ENCODE data around the gene RHOBTB1. TPM values are rescaled to one million over a fixed set of nuclear protein-coding genes. Genes with fewer than 3 reads are reported as not detected.

The RHOBTB1 gene, protein sequence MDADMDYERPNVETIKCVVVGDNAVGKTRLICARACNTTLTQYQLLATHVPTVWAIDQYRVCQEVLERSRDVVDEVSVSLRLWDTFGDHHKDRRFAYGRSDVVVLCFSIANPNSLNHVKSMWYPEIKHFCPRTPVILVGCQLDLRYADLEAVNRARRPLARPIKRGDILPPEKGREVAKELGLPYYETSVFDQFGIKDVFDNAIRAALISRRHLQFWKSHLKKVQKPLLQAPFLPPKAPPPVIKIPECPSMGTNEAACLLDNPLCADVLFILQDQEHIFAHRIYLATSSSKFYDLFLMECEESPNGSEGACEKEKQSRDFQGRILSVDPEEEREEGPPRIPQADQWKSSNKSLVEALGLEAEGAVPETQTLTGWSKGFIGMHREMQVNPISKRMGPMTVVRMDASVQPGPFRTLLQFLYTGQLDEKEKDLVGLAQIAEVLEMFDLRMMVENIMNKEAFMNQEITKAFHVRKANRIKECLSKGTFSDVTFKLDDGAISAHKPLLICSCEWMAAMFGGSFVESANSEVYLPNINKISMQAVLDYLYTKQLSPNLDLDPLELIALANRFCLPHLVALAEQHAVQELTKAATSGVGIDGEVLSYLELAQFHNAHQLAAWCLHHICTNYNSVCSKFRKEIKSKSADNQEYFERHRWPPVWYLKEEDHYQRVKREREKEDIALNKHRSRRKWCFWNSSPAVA
- total RNA-seq, result 14.6 TPM
- 34.5 TPM for polyA plus RNA-seq (ENCODE audit: insufficient read depth, low read depth, low replicate concordance)
- long read RNA-seq, donor 1, full-length matches to known transcripts, result 7 of 7 reads
- long read RNA-seq, donor 1, partial matches to known transcripts, result 0 of 7 reads
- long read RNA-seq, donor 1, other reads (novel, unspliced or antisense), result 0 of 7 reads
- long read RNA-seq, donor 2, full-length matches to known transcripts, result 4 of 4 reads
- long read RNA-seq, donor 2, partial matches to known transcripts, result 0 of 4 reads
- long read RNA-seq, donor 2, other reads (novel, unspliced or antisense), result 0 of 4 reads
- long read RNA-seq, donor 3, full-length matches to known transcripts, result 6 of 6 reads
- long read RNA-seq, donor 3, partial matches to known transcripts, result 0 of 6 reads
- long read RNA-seq, donor 3, other reads (novel, unspliced or antisense), result 0 of 6 reads
- long read RNA-seq, donor 4, full-length matches to known transcripts, result 1 of 1 reads
- long read RNA-seq, donor 4, partial matches to known transcripts, result 0 of 1 reads
- long read RNA-seq, donor 4, other reads (novel, unspliced or antisense), result 0 of 1 reads
- long read RNA-seq, donor 5, result 0 reads
- long read RNA-seq, donor 6, full-length matches to known transcripts, result 2 of 2 reads
- long read RNA-seq, donor 6, partial matches to known transcripts, result 0 of 2 reads
- long read RNA-seq, donor 6, other reads (novel, unspliced or antisense), result 0 of 2 reads
- long read RNA-seq, donor 7, full-length matches to known transcripts, result 8 of 24 reads
- long read RNA-seq, donor 7, partial matches to known transcripts, result 3 of 24 reads
- long read RNA-seq, donor 7, other reads (novel, unspliced or antisense), result 13 of 24 reads
- long read RNA-seq, donor 8, full-length matches to known transcripts, result 4 of 4 reads
- long read RNA-seq, donor 8, partial matches to known transcripts, result 0 of 4 reads
- long read RNA-seq, donor 8, other reads (novel, unspliced or antisense), result 0 of 4 reads
- long read RNA-seq, donor 9, full-length matches to known transcripts, result 2 of 2 reads
- long read RNA-seq, donor 9, partial matches to known transcripts, result 0 of 2 reads
- long read RNA-seq, donor 9, other reads (novel, unspliced or antisense), result 0 of 2 reads
- long read RNA-seq, donor 10, full-length matches to known transcripts, result 5 of 5 reads
- long read RNA-seq, donor 10, partial matches to known transcripts, result 0 of 5 reads
- long read RNA-seq, donor 10, other reads (novel, unspliced or antisense), result 0 of 5 reads

DNA sequence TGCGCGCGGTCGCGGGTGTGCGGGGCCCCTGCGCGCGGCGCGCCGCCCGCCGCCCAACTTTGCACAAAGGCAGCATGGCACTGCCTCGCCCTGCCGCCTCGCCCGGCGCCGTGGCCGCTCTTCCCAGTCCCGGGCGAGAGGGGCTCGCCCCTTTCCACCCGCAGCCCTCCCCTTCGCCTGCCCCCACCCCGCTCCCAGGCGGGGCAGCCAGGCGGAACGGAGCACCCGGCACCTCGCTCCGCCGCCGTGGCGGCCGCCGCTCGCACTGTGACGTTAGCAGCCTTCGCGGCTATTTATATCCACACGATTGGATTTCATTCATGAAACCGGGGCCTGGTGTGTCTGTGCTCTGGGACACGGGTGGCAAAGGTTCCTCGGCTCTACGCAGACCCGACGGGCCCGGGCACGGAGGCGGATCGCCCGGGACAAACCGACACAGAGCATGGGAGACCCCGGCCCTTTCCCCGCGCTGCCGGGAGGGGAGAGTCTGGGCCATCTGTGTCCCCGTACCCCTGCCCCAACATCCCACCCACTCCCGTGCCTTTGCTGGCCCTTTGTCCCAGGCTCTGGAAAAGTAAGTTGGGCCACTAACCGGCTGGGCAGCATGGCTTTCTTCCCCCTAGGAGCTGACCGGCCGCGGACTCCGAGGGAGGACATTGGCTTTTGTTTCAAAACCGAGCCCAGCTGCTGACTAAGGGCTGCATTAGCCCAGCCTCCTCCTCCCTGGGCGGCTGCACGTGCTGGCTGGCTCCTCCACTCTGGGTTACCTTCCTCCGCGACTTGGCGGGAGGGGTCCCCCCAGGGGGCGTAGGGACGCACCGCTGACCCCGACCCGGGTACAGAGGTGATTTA, at the start of gene RHOBTB1:
Gene RHOBTB1 (minus strand): TSS at position 128 of the 852 bp plus-strand sequence. CDS start 32,643 bp downstream, outside the sequence.
- Histone ChIP-seq H3K9me3 (ENCODE audit: control insufficient read depth in 2 of 3, insufficient read depth in 1 of 3, low read length in 3 of 3) (no peaks in the 10 kb centered on the region), H3K4me3 (ENCODE audit: low read length in 3 of 3) (peak within 1 kb of the TSS; percentile 85 to 96 (median 92)), H3K9ac (ENCODE audit: low read length in 3 of 3) (peak within 1 kb of the TSS; percentile 87 to 97 (median 96)), H3K4me1 (ENCODE audit: control insufficient read depth in 2 of 3, insufficient read depth in 2 of 3, low read depth in 1 of 3, low read length in 3 of 3) (peaks cover 0 to 3% (median 3%) of the 10 kb centered on the region in 3 donors), H3K27me3 (ENCODE audit: control insufficient read depth, insufficient read depth, low read length) (no peaks in the 10 kb centered on the region), H3K36me3 (ENCODE audit: control insufficient read depth in 2 of 3, insufficient read depth in 3 of 3, low read length in 3 of 3) (no peaks in the 10 kb centered on the region), H3K27ac (ENCODE audit: low read depth in 2 of 2, low read length in 2 of 2) (peak within 1 kb of the TSS; percentile 90 to 96)
- FAIRE-seq (no peak), DNase-seq (peak; percentile 89 to 94 (median 92))
- intact Hi-C loops (cut with DNase I), result no loop called here
- TF ChIP-seq, protein P1, sequence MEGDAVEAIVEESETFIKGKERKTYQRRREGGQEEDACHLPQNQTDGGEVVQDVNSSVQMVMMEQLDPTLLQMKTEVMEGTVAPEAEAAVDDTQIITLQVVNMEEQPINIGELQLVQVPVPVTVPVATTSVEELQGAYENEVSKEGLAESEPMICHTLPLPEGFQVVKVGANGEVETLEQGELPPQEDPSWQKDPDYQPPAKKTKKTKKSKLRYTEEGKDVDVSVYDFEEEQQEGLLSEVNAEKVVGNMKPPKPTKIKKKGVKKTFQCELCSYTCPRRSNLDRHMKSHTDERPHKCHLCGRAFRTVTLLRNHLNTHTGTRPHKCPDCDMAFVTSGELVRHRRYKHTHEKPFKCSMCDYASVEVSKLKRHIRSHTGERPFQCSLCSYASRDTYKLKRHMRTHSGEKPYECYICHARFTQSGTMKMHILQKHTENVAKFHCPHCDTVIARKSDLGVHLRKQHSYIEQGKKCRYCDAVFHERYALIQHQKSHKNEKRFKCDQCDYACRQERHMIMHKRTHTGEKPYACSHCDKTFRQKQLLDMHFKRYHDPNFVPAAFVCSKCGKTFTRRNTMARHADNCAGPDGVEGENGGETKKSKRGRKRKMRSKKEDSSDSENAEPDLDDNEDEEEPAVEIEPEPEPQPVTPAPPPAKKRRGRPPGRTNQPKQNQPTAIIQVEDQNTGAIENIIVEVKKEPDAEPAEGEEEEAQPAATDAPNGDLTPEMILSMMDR (IDR thresholded peaks at IDR 0.05; ENCODE audit: borderline replicate concordance, extremely low read depth, insufficient read depth), result no peak

DNA sequence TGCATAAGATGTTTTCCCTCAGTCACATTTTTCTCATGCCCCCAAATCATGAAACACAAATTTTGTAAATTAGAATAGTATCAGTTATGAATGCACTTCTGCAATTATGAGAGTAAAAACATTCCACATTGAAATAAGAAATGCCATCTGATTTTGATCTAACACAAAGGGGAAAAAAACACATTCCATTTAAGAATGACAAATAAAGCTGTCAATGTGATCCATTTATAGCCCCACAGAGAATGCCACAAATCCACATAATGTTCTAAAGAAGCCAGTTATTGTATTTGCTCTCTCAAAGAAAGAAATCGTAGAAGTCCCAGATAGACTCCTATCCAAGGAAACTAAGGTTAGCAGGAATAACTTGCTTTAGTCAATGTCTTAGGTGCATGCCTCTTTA, 48.7 kb upstream of the RHOBTB1 start:
- Histone ChIP-seq H3K9ac (ENCODE audit: low read length in 3 of 3) (no peak overlapping the region), H3K36me3 (ENCODE audit: control insufficient read depth in 2 of 3, insufficient read depth in 3 of 3, low read length in 3 of 3) (no peaks in the 10 kb centered on the region), H3K4me1 (ENCODE audit: control insufficient read depth in 2 of 3, insufficient read depth in 2 of 3, low read depth in 1 of 3, low read length in 3 of 3) (no peaks in the 10 kb centered on the region), H3K9me3 (ENCODE audit: control insufficient read depth in 2 of 3, insufficient read depth in 1 of 3, low read length in 3 of 3) (no peaks in the 10 kb centered on the region), H3K4me3 (ENCODE audit: low read length in 3 of 3) (no peak overlapping the region), H3K27ac (ENCODE audit: low read depth in 2 of 2, low read length in 2 of 2) (no peak overlapping the region), H3K27me3 (ENCODE audit: control insufficient read depth, insufficient read depth, low read length) (no peaks in the 10 kb centered on the region)
- DNase-seq (no peak), FAIRE-seq (no peak)
- TF ChIP-seq, protein P1 (IDR thresholded peaks at IDR 0.05; ENCODE audit: borderline replicate concordance, extremely low read depth, insufficient read depth), result no peak
- intact Hi-C loops (cut with DNase I), result no loop called here

Measured in kidney (tissue), 22 donors.